MCF 10A (cell line): Measurements from ENCODE around the gene OXSM. TPM values are rescaled to one million over a fixed set of nuclear protein-coding genes. Genes with fewer than 3 reads are reported as not detected.

Experiments
- BruUV-seq: library from RNA; stranded (reverse); fragments of 400-500 nt; replicated peaks from 2 replicates; lab custom pipeline; 2021; lab: Mats Ljungman, UMichigan
- CTCF ChIA-PET: fragments of 300-600 bp; sonication (Branson Sonifier 250); formaldehyde crosslinking; extraction: SDS; loops from one replicate; lab custom pipeline; 2021; ENCODE audit warnings: antibody characterized with exemption, inconsistent platforms; lab: Yijun Ruan, JAX
- POLR2A ChIA-PET: fragments of 300-600, 350-650 bp; sonication (Branson Sonifier 250); formaldehyde crosslinking; extraction: SDS; loops from one replicate; lab custom pipeline; 2020; ENCODE audit warnings: antibody characterized with exemption, inconsistent platforms; lab: Yijun Ruan, JAX
- DNase-seq: peaks from one replicate; pipeline ENCODE4 v3.0.0-alpha.2; 2018; ENCODE audit not compliant: unreplicated experiment
- H3K27ac Mint-ChIP-seq: one replicate; pipeline ENCODE4 v1.8.0; 2022; ENCODE audit warnings: mild to moderate bottlenecking, low read depth, mixed read lengths; ENCODE audit not compliant: unreplicated experiment
- H3K27me3 Mint-ChIP-seq: one replicate; pipeline ENCODE4 v1.8.0; 2022; ENCODE audit warnings: mixed read lengths; ENCODE audit not compliant: insufficient read depth, unreplicated experiment
- H3K36me3 Mint-ChIP-seq: one replicate; pipeline ENCODE4 v1.8.0; 2022; ENCODE audit warnings: mild to moderate bottlenecking, moderate library complexity, mixed read lengths; ENCODE audit not compliant: insufficient read depth, unreplicated experiment
- H3K4me1 Mint-ChIP-seq: one replicate; pipeline ENCODE4 v1.8.0; 2022; ENCODE audit warnings: mixed read lengths; ENCODE audit not compliant: insufficient read depth, unreplicated experiment
- H3K4me3 Mint-ChIP-seq: one replicate; pipeline ENCODE4 v1.8.0; 2022; ENCODE audit warnings: mild to moderate bottlenecking, moderate library complexity, mixed read lengths; ENCODE audit not compliant: unreplicated experiment
- H3K9me3 Mint-ChIP-seq: one replicate; pipeline ENCODE4 v1.8.0; 2022; ENCODE audit warnings: mixed read lengths; ENCODE audit not compliant: unreplicated experiment
- intact Hi-C: fragments of 100-400 bp; cut with micrococcal nuclease; formaldehyde crosslinking; loops from 2 replicates; pipeline ENCODE4 v1.14.1; 2022
- total RNA-seq: library from RNA; stranded (reverse); gene quantifications from 2 replicates; pipeline ENCODE4 v1.2.3, GENCODE V29; 2022
- TF ChIP-seq, protein P1 (sequence below): fragments of 200-600 bp; IDR thresholded peaks from one replicate; pipeline ENCODE4 v1.8.0; 2022; ENCODE audit warnings: antibody characterized with exemption, mild to moderate bottlenecking; ENCODE audit not compliant: unreplicated experiment

Gene OXSM
- total RNA-seq, 1 experiment from 2014 or later = 21.7 TPM

DNA sequence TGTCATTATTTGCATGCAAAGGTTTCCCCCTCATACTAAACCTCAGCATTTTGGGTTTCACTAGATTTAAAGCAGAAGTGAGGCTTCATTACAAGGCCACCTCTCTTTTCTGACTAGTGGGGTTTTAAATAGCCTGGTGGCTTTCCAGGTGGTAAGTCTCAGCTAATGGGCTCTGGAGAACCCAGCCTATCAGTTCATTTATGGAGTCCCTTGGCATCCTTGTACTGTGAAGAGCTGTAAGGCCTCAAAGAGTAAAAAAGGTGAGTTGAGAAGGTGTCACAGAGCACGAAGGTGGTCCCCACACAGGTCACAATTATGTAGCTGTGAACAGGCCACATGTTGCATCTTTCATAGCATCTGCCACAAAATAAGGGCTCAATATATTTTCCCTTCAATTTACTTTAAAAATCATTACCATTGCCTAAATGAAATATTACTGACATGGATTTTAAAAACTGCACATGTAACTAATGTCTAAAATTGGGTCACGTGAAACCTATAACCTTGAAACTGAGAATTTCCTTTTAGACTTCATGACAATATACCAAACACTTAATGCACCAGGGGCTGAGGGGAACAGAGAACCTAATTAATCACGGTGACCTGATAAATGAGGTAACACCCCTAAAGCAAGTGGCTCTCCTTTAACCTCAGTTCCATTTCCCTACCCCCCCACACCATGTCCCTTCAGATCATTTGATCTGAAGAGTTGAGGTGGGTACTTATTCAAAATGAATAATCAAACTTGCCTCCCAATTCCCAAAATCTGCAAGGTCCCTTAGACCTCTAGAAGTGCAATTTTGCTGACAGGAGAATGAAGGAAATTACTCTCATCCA lies 7.9 kb upstream of the OXSM start:
- H3K4me3 Mint-ChIP-seq = peak overlapping the region; percentile 84
- peaks cover 15% of the 10 kb centered on the region for H3K4me1 Mint-ChIP-seq
- peak overlapping the region; percentile 31 for H3K27ac Mint-ChIP-seq
- no peaks in the 10 kb centered on the region for H3K27me3 Mint-ChIP-seq
- peaks cover 15% of the 10 kb centered on the region for H3K36me3 Mint-ChIP-seq
- CTCF ChIA-PET = interaction anchor here (0.6 to 2.1 kb wide), 2 partner anchors 134 to 555 kb away, joined by 3 to 11 read pairs; no protein-coding TSS in a partner anchor
- intact Hi-C loops = loop anchor here (2.0 to 5.0 kb wide), 2 partner anchors 117 to 135 kb away; partner anchors contain the start of gene TOP2B
- no peak for DNase-seq
- POLR2A ChIA-PET = interaction anchor here (0.8 to 1.1 kb wide), 4 partner anchors 9 to 134 kb away, joined by 3 to 4 read pairs (median 4); no protein-coding TSS in a partner anchor
- H3K9me3 Mint-ChIP-seq = no peaks in the 10 kb centered on the region
- TF ChIP-seq, protein P1, sequence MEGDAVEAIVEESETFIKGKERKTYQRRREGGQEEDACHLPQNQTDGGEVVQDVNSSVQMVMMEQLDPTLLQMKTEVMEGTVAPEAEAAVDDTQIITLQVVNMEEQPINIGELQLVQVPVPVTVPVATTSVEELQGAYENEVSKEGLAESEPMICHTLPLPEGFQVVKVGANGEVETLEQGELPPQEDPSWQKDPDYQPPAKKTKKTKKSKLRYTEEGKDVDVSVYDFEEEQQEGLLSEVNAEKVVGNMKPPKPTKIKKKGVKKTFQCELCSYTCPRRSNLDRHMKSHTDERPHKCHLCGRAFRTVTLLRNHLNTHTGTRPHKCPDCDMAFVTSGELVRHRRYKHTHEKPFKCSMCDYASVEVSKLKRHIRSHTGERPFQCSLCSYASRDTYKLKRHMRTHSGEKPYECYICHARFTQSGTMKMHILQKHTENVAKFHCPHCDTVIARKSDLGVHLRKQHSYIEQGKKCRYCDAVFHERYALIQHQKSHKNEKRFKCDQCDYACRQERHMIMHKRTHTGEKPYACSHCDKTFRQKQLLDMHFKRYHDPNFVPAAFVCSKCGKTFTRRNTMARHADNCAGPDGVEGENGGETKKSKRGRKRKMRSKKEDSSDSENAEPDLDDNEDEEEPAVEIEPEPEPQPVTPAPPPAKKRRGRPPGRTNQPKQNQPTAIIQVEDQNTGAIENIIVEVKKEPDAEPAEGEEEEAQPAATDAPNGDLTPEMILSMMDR = no peak
- BruUV-seq = TSS peak; percentile 37

DNA sequence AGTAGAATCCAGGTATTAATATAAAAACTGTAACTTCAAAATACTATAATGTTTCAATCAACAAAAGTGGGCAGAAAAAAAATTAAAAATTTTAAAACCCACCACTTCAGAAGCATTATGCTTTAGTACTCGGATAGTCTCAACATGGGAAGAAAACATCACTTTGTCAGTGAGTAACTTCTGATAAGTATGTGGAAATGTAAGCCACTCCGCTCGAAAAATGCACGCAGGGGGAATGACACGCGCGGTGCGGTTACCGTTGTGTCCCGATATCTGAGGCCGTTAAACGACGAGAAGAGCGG lies 7.3 kb upstream of the OXSM start:
- Mint-ChIP-seq H3K4me3 (peak overlapping the region; percentile 84), H3K27ac (peak overlapping the region; percentile 31), H3K9me3 (no peaks in the 10 kb centered on the region), H3K27me3 (no peaks in the 10 kb centered on the region), H3K4me1 (peaks cover 21% of the 10 kb centered on the region), H3K36me3 (peaks cover 8% of the 10 kb centered on the region)
- TF ChIP-seq, protein P1 = no peak
- DNase-seq = no peak
- ChIA-PET CTCF (interaction anchor here (1.0 to 1.2 kb wide), 2 partner anchors 116 to 179 kb away, joined by 3 to 4 read pairs; no protein-coding TSS in a partner anchor), POLR2A (interaction anchor here (1.5 to 2.6 kb wide), 2 partner anchors 19 to 119 kb away, joined by 5 to 41 read pairs; partner anchors contain the start of gene TOP2B)
- no TSS peak for BruUV-seq
- intact Hi-C loops = loop anchor here (2.0 to 5.0 kb wide), 2 partner anchors 118 to 135 kb away; partner anchors contain the start of gene TOP2B

DNA sequence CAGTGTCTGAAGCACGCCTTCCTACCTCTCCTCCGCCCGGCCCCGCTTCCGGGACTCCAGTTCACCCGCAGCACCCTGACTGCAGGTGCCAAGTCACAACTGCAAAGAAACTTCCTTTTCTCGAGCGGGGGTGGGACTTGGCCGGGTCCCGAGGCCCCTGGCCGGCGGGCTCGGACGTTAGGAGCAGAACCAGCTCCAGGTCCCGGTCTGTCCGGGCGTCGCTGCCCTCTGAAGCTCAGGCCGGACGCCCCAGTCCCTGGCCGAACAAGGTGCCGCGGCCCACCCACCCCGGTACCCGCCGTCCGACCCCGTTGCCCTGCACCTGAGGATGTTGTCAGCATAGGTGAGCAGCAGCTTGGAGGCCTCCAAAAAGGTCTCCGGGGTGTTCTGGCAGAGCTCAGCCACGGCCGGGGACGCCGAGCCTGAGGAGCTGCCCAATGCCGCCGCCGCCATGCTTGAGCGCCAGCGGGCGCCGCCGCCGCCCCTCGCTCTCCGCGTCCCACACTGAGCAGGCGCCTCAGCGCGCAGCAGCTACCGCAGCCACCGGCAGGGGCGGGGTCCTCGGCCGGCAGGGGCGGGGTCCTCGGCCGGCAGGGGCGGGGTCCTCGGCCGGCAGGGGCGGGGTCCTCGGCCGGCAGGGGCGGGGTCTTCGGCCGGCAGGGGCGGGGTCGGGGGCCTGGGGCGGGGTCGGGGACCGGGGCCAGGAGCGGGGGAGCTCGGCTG lies 6.8 kb upstream of the OXSM start, which contains the start of gene NGLY1:
Gene NGLY1 (minus strand): TSS at position 506 of the 723 bp plus-strand sequence. CDS start 53 bp downstream, at position 453.
- Mint-ChIP-seq H3K27ac (peak within 1 kb of the TSS; percentile 31), H3K4me1 (peaks cover 26% of the 10 kb centered on the region), H3K27me3 (no peaks in the 10 kb centered on the region), H3K9me3 (no peaks in the 10 kb centered on the region), H3K36me3 (peaks cover 3% of the 10 kb centered on the region), H3K4me3 (peak within 1 kb of the TSS; percentile 84)
- intact Hi-C loops = loop anchor here (2.0 to 5.0 kb wide), 2 partner anchors 118 to 136 kb away; partner anchors contain the start of gene TOP2B
- TF ChIP-seq, protein P1 = no peak
- DNase-seq = peak; percentile 75
- no TSS peak for BruUV-seq
- ChIA-PET CTCF (interaction anchor here (0.6 to 1.2 kb wide), 5 partner anchors 9 to 178 kb away, joined by 3 to 5 read pairs (median 4); no protein-coding TSS in a partner anchor), POLR2A (interaction anchor here (0.7 to 2.6 kb wide), 7 partner anchors 20 to 143 kb away, joined by 3 to 41 read pairs (median 3); partner anchors contain the start of gene TOP2B)
